NCI-H446 treated with DMSO at 0.1 percent for 48 hours (cell line): ENCODE measurements around the gene CAPN9.
A peak's percentile ranks its signal among the peaks of the same experiment; 100 is the strongest.

ENCODE experiments used
- DNase-seq: peaks from one replicate; lab custom pipeline; 2025; lab: John Stamatoyannopoulos, UW

CAPN9 gene

GRCh38 chr1:230768903-230769570, 21.8 kb downstream of the CAPN9 start:
- DNase-seq, result no peak

GRCh38 chr1:230770317-230770716, 23.1 kb downstream of the CAPN9 start:
- DNase-seq, result no peak

GRCh38 chr1:230771773-230772354, 24.7 kb downstream of the CAPN9 start:
- DNase-seq, result no peak

GRCh38 chr1:230772457-230773395, 25.5 kb downstream of the CAPN9 start:
- peak; percentile 62 for DNase-seq

- DNase-seq, result no peak
Measured at GRCh38 chr1:230773396-230774033, 26.3 kb downstream of the CAPN9 start.

- DNase-seq, result no peak
Measured at GRCh38 chr1:230778916-230779590, 31.9 kb downstream of the CAPN9 start.

GRCh38 chr1:230781131-230781530, 33.9 kb downstream of the CAPN9 start:
- DNase-seq, result no peak

- no peak for DNase-seq
Measured at GRCh38 chr1:230781594-230781993, 34.4 kb downstream of the CAPN9 start.

GRCh38 chr1:230784163-230784562, 37.0 kb downstream of the CAPN9 start:
- no peak for DNase-seq

- no peak for DNase-seq
Measured at GRCh38 chr1:230785636-230786384, 38.6 kb downstream of the CAPN9 start.

- no peak for DNase-seq
Measured at GRCh38 chr1:230786385-230786753, 39.2 kb downstream of the CAPN9 start.

GRCh38 chr1:230787471-230787870, 40.3 kb downstream of the CAPN9 start:
- no peak for DNase-seq

- no peak for DNase-seq
Measured at GRCh38 chr1:230788561-230789275, 41.5 kb downstream of the CAPN9 start.

GRCh38 chr1:230790026-230790425, 42.8 kb downstream of the CAPN9 start:
- DNase-seq, result no peak

GRCh38 chr1:230791986-230792564, 44.9 kb downstream of the CAPN9 start:
- DNase-seq, result no peak

- no peak for DNase-seq
Measured at GRCh38 chr1:230792691-230793462, 45.7 kb downstream of the CAPN9 start.

GRCh38 chr1:230793463-230793745, 46.2 kb downstream of the CAPN9 start:
- DNase-seq, result no peak

GRCh38 chr1:230794431-230794830, 47.2 kb downstream of the CAPN9 start:
- DNase-seq, result peak; percentile 34

GRCh38 chr1:230794871-230795605, 47.9 kb downstream of the CAPN9 start:
- DNase-seq, result no peak
